ENCODE data around the gene SCN2A. TPM values are rescaled to one million over a fixed set of nuclear protein-coding genes. Genes with fewer than 3 reads are reported as not detected.
"Not testable (repeated sequence)": the region's sequence is repeated elsewhere in the genome, so short reads cannot be mapped to it uniquely, and the experiment has no call there.

SCN2A gene
- polyA plus RNA-seq, 1 donor, result 2.4 TPM

- H3K27ac ChIP-seq (ENCODE audit: low read length), result no peak overlapping the region
- no peaks in the 10 kb centered on the region for H3K27me3 ChIP-seq (ENCODE audit: control insufficient read depth, insufficient read depth, low read length)
- no peaks in the 10 kb centered on the region for H3K36me3 ChIP-seq (ENCODE audit: control insufficient read depth, insufficient read depth, low read length)
- no peaks in the 10 kb centered on the region for H3K4me1 ChIP-seq (ENCODE audit: control insufficient read depth, insufficient read depth, low read length)
- no peak overlapping the region for H3K4me3 ChIP-seq (ENCODE audit: low read length)
- WGBS (ENCODE audit: insufficient coverage, low lambda C conversion rate), result no CpG with 5 or more reads among the region's 2 CpGs
- no peak for DNase-seq
- no peaks in the 10 kb centered on the region for H3K9me3 ChIP-seq (ENCODE audit: control insufficient read depth, low read depth, low read length)
These were observed 73.8 kb downstream of the SCN2A start for GRCh38 chr2:165312999-165313398.

- no peak overlapping the region for H3K27ac ChIP-seq (ENCODE audit: low read length)
- no peaks in the 10 kb centered on the region for H3K27me3 ChIP-seq (ENCODE audit: control insufficient read depth, insufficient read depth, low read length)
- H3K4me1 ChIP-seq (ENCODE audit: control insufficient read depth, insufficient read depth, low read length), result no peaks in the 10 kb centered on the region
- 43% methylated on average over 2 of the region's 4 CpGs for WGBS (ENCODE audit: insufficient coverage, low lambda C conversion rate)
- H3K36me3 ChIP-seq (ENCODE audit: control insufficient read depth, insufficient read depth, low read length), result no peaks in the 10 kb centered on the region
- H3K4me3 ChIP-seq (ENCODE audit: low read length), result no peak overlapping the region
- H3K9me3 ChIP-seq (ENCODE audit: control insufficient read depth, low read depth, low read length), result no peaks in the 10 kb centered on the region
- no peak for DNase-seq
These were observed 74.3 kb downstream of the SCN2A start for GRCh38 chr2:165313509-165313908.

- Histone ChIP-seq H3K36me3 (ENCODE audit: control insufficient read depth, insufficient read depth, low read length) (no peaks in the 10 kb centered on the region), H3K9me3 (ENCODE audit: control insufficient read depth, low read depth, low read length) (no peaks in the 10 kb centered on the region), H3K4me3 (ENCODE audit: low read length) (no peak overlapping the region), H3K4me1 (ENCODE audit: control insufficient read depth, insufficient read depth, low read length) (no peaks in the 10 kb centered on the region), H3K27me3 (ENCODE audit: control insufficient read depth, insufficient read depth, low read length) (no peaks in the 10 kb centered on the region), H3K27ac (ENCODE audit: low read length) (no peak overlapping the region)
- DNase-seq, result no peak
- no CpG with 5 or more reads among the region's 5 CpGs for WGBS (ENCODE audit: insufficient coverage, low lambda C conversion rate)
These were observed 89.1 kb downstream of the SCN2A start for GRCh38 chr2:165328272-165328671.

GRCh38 chr2:165344276-165344675 is 105.1 kb downstream of the SCN2A start:
- not testable (repeated sequence) for H3K27ac ChIP-seq (ENCODE audit: low read length); H3K36me3 ChIP-seq (ENCODE audit: control insufficient read depth, insufficient read depth, low read length); H3K9me3 ChIP-seq (ENCODE audit: control insufficient read depth, low read depth, low read length); H3K4me3 ChIP-seq (ENCODE audit: low read length); DNase-seq; H3K4me1 ChIP-seq (ENCODE audit: control insufficient read depth, insufficient read depth, low read length); H3K27me3 ChIP-seq (ENCODE audit: control insufficient read depth, insufficient read depth, low read length)
- WGBS (ENCODE audit: insufficient coverage, low lambda C conversion rate), result 80% methylated on average over 1 of the region's 2 CpGs

GRCh38 chr2:165348441-165348840 is 109.2 kb downstream of the SCN2A start:
- DNase-seq, result no peak
- H3K4me3 ChIP-seq (ENCODE audit: low read length), result no peak overlapping the region
- H3K27me3 ChIP-seq (ENCODE audit: control insufficient read depth, insufficient read depth, low read length), result no peaks in the 10 kb centered on the region
- H3K27ac ChIP-seq (ENCODE audit: low read length), result no peak overlapping the region
- no CpG with 5 or more reads among the region's 1 CpG for WGBS (ENCODE audit: insufficient coverage, low lambda C conversion rate)
- H3K9me3 ChIP-seq (ENCODE audit: control insufficient read depth, low read depth, low read length), result no peaks in the 10 kb centered on the region
- no peaks in the 10 kb centered on the region for H3K4me1 ChIP-seq (ENCODE audit: control insufficient read depth, insufficient read depth, low read length)
- H3K36me3 ChIP-seq (ENCODE audit: control insufficient read depth, insufficient read depth, low read length), result no peaks in the 10 kb centered on the region

GRCh38 chr2:165349181-165349580 is 110.0 kb downstream of the SCN2A start:
- DNase-seq, result no peak
- Histone ChIP-seq H3K4me3 (ENCODE audit: low read length) (no peak overlapping the region), H3K9me3 (ENCODE audit: control insufficient read depth, low read depth, low read length) (no peaks in the 10 kb centered on the region), H3K4me1 (ENCODE audit: control insufficient read depth, insufficient read depth, low read length) (no peaks in the 10 kb centered on the region), H3K27me3 (ENCODE audit: control insufficient read depth, insufficient read depth, low read length) (no peaks in the 10 kb centered on the region), H3K36me3 (ENCODE audit: control insufficient read depth, insufficient read depth, low read length) (no peaks in the 10 kb centered on the region), H3K27ac (ENCODE audit: low read length) (no peak overlapping the region)
- WGBS (ENCODE audit: insufficient coverage, low lambda C conversion rate), result 93% methylated on average over 2 of the region's 2 CpGs

- Histone ChIP-seq H3K9me3 (ENCODE audit: control insufficient read depth, low read depth, low read length) (no peaks in the 10 kb centered on the region), H3K4me1 (ENCODE audit: control insufficient read depth, insufficient read depth, low read length) (no peaks in the 10 kb centered on the region)
- no CpG with 5 or more reads among the region's 2 CpGs for WGBS (ENCODE audit: insufficient coverage, low lambda C conversion rate)
These were observed 118.5 kb downstream of the SCN2A start for GRCh38 chr2:165357758-165358157.

GRCh38 chr2:165361514-165361913 is 122.3 kb downstream of the SCN2A start:
- DNase-seq, result no peak
- Histone ChIP-seq H3K36me3 (ENCODE audit: control insufficient read depth, insufficient read depth, low read length) (no peaks in the 10 kb centered on the region), H3K9me3 (ENCODE audit: control insufficient read depth, low read depth, low read length) (no peaks in the 10 kb centered on the region), H3K4me1 (ENCODE audit: control insufficient read depth, insufficient read depth, low read length) (no peaks in the 10 kb centered on the region), H3K4me3 (ENCODE audit: low read length) (no peak overlapping the region), H3K27ac (ENCODE audit: low read length) (no peak overlapping the region), H3K27me3 (ENCODE audit: control insufficient read depth, insufficient read depth, low read length) (no peaks in the 10 kb centered on the region)
- 100% methylated on average over 2 of the region's 4 CpGs for WGBS (ENCODE audit: insufficient coverage, low lambda C conversion rate)

More at GRCh38 chr2:165357758-165358157, 118.5 kb downstream of the SCN2A start:
- Histone ChIP-seq H3K4me3 (ENCODE audit: low read length) (no peak overlapping the region), H3K27ac (ENCODE audit: low read length) (no peak overlapping the region), H3K36me3 (ENCODE audit: control insufficient read depth, insufficient read depth, low read length) (no peaks in the 10 kb centered on the region), H3K27me3 (ENCODE audit: control insufficient read depth, insufficient read depth, low read length) (no peaks in the 10 kb centered on the region)
- DNase-seq, result no peak

GRCh38 chr2:165369131-165369897 is 130.1 kb downstream of the SCN2A start:
- WGBS (ENCODE audit: insufficient coverage, low lambda C conversion rate), result no CpG with 5 or more reads among the region's 11 CpGs
- H3K4me3 ChIP-seq (ENCODE audit: low read length), result no peak overlapping the region
- no peaks in the 10 kb centered on the region for H3K9me3 ChIP-seq (ENCODE audit: control insufficient read depth, low read depth, low read length)
- no peaks in the 10 kb centered on the region for H3K36me3 ChIP-seq (ENCODE audit: control insufficient read depth, insufficient read depth, low read length)
- no peak for DNase-seq
- no peaks in the 10 kb centered on the region for H3K4me1 ChIP-seq (ENCODE audit: control insufficient read depth, insufficient read depth, low read length)
- no peak overlapping the region for H3K27ac ChIP-seq (ENCODE audit: low read length)
- no peaks in the 10 kb centered on the region for H3K27me3 ChIP-seq (ENCODE audit: control insufficient read depth, insufficient read depth, low read length)

GRCh38 chr2:165369898-165370296 is 130.7 kb downstream of the SCN2A start:
- H3K4me3 ChIP-seq (ENCODE audit: low read length), result no peak overlapping the region
- no peak for DNase-seq
- H3K27me3 ChIP-seq (ENCODE audit: control insufficient read depth, insufficient read depth, low read length), result no peaks in the 10 kb centered on the region
- H3K9me3 ChIP-seq (ENCODE audit: control insufficient read depth, low read depth, low read length), result no peaks in the 10 kb centered on the region
- no CpG with 5 or more reads among the region's 2 CpGs for WGBS (ENCODE audit: insufficient coverage, low lambda C conversion rate)
- no peak overlapping the region for H3K27ac ChIP-seq (ENCODE audit: low read length)
- H3K36me3 ChIP-seq (ENCODE audit: control insufficient read depth, insufficient read depth, low read length), result no peaks in the 10 kb centered on the region
- H3K4me1 ChIP-seq (ENCODE audit: control insufficient read depth, insufficient read depth, low read length), result no peaks in the 10 kb centered on the region

GRCh38 chr2:165371356-165371755 is 132.1 kb downstream of the SCN2A start:
- no peaks in the 10 kb centered on the region for H3K9me3 ChIP-seq (ENCODE audit: control insufficient read depth, low read depth, low read length)
- no peak overlapping the region for H3K27ac ChIP-seq (ENCODE audit: low read length)
- no peaks in the 10 kb centered on the region for H3K36me3 ChIP-seq (ENCODE audit: control insufficient read depth, insufficient read depth, low read length)
- H3K4me1 ChIP-seq (ENCODE audit: control insufficient read depth, insufficient read depth, low read length), result no peaks in the 10 kb centered on the region
- no peak for DNase-seq
- no peaks in the 10 kb centered on the region for H3K27me3 ChIP-seq (ENCODE audit: control insufficient read depth, insufficient read depth, low read length)
- no peak overlapping the region for H3K4me3 ChIP-seq (ENCODE audit: low read length)
- 48% methylated on average over 2 of the region's 6 CpGs for WGBS (ENCODE audit: insufficient coverage, low lambda C conversion rate)

All from large intestine (tissue), 3 donors.